Stimulated activated CD8-positive, alpha-beta memory T cell treated with anti-CD3 and anti-CD28 coated beads, Interleukin-7, amount 100 ng/mL, for 24 hours (primary cell): ENCODE data around the gene KNTC1.
"Not testable (repeated sequence)": the region's sequence is repeated elsewhere in the genome, so short reads cannot be mapped to it uniquely, and the experiment has no call there.

ENCODE experiments used
- DNase-seq: peaks from one replicate; pipeline ENCODE4 v3.0.0-alpha.2; 2020; ENCODE audit warnings: low read depth

Gene KNTC1

GRCh38 chr12:122558745-122559641 lies 31.9 kb downstream of the KNTC1 start:
- DNase-seq = no peak

- DNase-seq = no peak
Measured at GRCh38 chr12:122560138-122560537, 33.1 kb downstream of the KNTC1 start.

GRCh38 chr12:122563361-122563760 lies 36.3 kb downstream of the KNTC1 start:
- DNase-seq = no peak

- not testable (repeated sequence) for DNase-seq
Measured at GRCh38 chr12:122566816-122567215, 39.8 kb downstream of the KNTC1 start.

GRCh38 chr12:122569288-122569687 lies 42.2 kb downstream of the KNTC1 start:
- DNase-seq = no peak

GRCh38 chr12:122570006-122570405 lies 43.0 kb downstream of the KNTC1 start:
- DNase-seq = not testable (repeated sequence)

- no peak for DNase-seq
Measured at GRCh38 chr12:122571821-122572220, 44.8 kb downstream of the KNTC1 start.

- not testable (repeated sequence) for DNase-seq
Measured at GRCh38 chr12:122583294-122583693, 56.2 kb downstream of the KNTC1 start.

- DNase-seq = no peak
Measured at GRCh38 chr12:122584177-122584863, 57.3 kb downstream of the KNTC1 start.

- no peak for DNase-seq
Measured at GRCh38 chr12:122590990-122591389, 63.9 kb downstream of the KNTC1 start.

- not testable (repeated sequence) for DNase-seq
Measured at GRCh38 chr12:122591966-122592365, 64.9 kb downstream of the KNTC1 start.

GRCh38 chr12:122592543-122592942 lies 65.5 kb downstream of the KNTC1 start:
- not testable (repeated sequence) for DNase-seq

GRCh38 chr12:122593910-122594309 lies 66.9 kb downstream of the KNTC1 start:
- DNase-seq = no peak

GRCh38 chr12:122596838-122597237 lies 69.8 kb downstream of the KNTC1 start:
- DNase-seq = no peak

- no peak for DNase-seq
Measured at GRCh38 chr12:122602456-122602855, 75.4 kb downstream of the KNTC1 start.

GRCh38 chr12:122604993-122605392 lies 77.9 kb downstream of the KNTC1 start:
- DNase-seq = no peak

- no peak for DNase-seq
Measured at GRCh38 chr12:122609732-122610131, 82.7 kb downstream of the KNTC1 start.

GRCh38 chr12:122610207-122610606 lies 83.2 kb downstream of the KNTC1 start:
- DNase-seq = no peak

- no peak for DNase-seq
Measured at GRCh38 chr12:122610911-122611310, 83.9 kb downstream of the KNTC1 start.

- DNase-seq = no peak
Measured at GRCh38 chr12:122614839-122615238, 87.8 kb downstream of the KNTC1 start.

- DNase-seq = no peak
Measured at GRCh38 chr12:122615780-122616179, 88.7 kb downstream of the KNTC1 start.

- no peak for DNase-seq
Measured at GRCh38 chr12:122635471-122635870, 108.4 kb downstream of the KNTC1 start.

- no peak for DNase-seq
Measured at GRCh38 chr12:122643207-122643805, 116.3 kb downstream of the KNTC1 start.
